GM18873 (cell line): ENCODE data around the gene TEC.

Experiments used
- ATAC-seq: cut with Tn5 transposase; IDR thresholded peaks from one replicate; pipeline ENCODE4 v1.9.1; 2021; ENCODE audit warnings: mild to moderate bottlenecking, moderate library complexity, moderate number of reproducible peaks; ENCODE audit not compliant: unreplicated experiment, low FRiP score

The TEC gene

DNA sequence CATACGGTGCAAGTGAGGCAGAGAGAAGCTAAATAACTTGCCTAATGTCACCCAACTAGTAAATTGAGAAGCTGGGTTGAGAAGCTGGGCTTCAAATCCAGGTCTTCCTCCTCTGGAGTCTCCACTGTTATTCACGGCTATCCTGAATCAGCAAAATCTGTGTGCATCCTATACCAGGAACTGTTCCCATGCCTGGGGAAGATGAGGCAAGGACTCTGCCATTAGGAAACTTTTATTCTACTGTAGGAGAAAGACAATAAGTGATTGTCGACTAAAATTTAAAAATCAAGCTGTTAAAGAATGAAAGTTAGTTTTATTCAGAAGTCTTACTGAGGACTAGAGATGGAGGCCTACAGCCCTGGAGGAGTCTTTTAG lies 872 bp upstream of the TEC start:
- ATAC-seq: no peak

DNA sequence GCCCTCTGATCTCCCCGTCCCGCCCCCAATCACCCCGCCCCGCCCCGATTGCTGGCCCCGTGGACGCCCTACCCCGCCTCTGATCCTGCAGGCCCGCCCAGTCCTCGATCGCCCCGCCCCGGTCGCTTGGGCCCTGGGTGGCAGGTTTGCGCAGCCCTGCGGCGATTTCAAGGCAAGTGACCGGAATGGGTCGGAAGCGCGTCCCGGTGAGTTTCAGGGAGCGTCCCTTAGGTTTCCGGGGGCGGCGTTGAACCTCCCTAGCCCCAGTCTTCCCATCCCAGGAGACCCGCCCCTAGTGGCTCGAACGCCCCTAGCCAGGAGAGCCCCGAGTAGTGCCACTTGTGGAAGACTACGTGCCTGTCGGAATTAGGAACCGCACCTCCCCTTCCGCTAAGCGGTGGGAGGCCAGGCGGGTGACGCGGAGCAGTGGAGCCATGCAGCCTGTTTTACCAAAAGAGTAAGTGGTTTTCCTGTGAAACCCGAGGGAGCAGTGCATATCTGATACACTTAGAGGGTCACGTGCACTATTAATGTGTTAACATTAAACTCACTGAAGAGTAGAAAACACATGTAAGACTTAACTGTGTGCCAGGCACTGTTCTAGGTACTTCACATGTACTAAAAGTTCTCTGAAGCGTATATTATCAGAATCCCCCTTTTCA lies 354 bp upstream of the TEC start:
- peak; percentile 70 for ATAC-seq

GRCh38 chr4:48267574-48267973 lies 2.1 kb downstream of the TEC start:
- no peak for ATAC-seq

- no peak for ATAC-seq
Observed at GRCh38 chr4:48266781-48267180, 2.9 kb downstream of the TEC start.

GRCh38 chr4:48262926-48263325 lies 6.7 kb downstream of the TEC start:
- ATAC-seq: no peak

DNA sequence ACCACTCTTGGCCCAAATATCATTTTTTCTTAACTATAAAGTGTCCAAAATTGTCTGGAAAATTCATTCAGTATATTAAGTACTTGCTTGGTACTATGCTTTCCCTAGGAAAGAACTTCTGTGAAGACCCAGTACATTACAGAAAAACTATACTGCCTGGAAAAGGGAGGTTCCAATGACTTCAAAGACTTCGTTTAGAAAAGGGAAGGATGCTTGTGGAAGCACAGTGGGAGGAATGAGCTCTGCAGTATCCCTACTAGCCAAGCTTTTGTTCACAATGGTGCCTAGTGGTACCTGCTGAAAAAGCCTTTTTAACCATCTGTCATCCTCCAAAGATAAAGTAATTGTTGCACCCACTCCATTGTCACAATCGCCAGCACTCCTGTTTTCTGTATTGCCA lies 7.2 kb downstream of the TEC start:
- ATAC-seq: no peak

DNA sequence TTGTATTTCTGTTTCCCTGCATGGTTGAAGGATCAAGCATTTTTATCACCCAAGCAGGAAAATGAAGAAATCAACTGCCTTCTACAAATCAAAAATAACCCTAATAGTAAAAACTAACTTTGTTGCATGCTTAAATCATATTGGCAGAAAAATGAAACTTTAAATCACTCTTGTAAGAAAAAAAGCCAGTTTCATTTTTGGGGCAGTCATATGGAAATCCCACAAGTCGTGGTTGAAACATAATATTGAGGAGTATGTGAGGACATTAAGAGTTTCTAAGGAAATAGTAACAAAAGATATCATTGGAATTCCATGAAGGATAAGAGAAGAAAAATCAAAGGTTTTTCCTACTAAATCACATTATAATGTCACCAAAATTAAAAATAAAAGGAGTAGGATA lies 8.4 kb downstream of the TEC start:
- no peak for ATAC-seq

- no peak for ATAC-seq
Observed at GRCh38 chr4:48259748-48260147, 9.9 kb downstream of the TEC start.

GRCh38 chr4:48258845-48259397 lies 10.7 kb downstream of the TEC start:
- no peak for ATAC-seq

DNA sequence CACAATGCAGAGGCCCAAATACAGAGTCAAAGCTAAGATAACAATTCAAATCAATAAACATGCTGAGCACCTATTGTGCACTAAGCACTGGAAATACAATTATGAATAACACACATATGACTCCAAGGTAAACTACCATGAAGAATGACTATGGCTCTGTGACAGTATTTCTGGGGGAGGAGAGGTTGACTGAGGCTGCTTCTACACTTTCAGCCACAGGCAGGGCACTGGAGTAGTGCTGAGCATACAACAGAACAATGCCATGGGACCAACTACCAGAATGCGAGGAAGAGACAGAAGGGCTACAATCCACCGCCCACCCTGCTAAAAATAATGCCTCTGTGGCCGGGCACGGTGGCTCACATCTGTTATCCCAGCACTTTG lies 13.7 kb downstream of the TEC start:
- no peak for ATAC-seq

DNA sequence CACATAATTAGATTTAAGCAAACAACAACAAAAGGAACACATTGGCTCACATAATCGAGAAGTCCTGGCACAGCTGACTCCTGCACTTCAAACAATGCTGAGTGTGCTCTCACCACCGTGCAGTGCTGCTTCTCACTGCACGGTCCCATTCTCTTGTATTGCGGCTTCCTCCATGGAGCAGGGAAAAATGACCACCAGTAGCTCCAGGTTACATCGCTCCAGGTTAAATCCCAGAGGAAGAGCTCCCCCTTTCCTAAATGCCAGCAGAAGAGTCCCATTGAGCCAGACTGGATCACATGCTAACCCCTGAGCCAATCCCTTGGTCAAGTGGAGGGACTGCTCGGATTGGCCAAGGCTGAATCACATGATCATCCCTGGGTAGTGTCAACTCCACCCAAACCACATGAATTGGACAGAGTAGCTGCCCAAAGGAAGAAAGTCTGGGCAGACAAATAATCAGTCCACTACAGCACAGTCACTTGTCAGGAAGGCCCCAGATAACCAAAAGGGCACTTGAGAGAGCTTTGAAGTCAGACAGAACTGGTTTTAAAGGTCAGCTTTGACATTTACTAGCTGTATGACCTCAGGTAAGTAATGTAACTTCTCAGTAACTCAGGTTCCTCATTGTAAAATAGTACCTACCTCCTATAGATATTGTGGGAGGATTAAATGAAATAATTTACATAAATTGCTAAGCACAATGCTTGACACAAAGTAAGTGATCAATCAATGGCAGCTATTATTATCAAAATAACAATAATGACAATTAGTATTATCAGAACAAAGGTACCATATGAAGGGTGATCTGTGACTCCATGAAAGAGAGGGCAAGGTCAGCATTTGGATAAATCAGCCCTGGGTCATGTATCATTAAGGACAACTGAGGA lies 14.3 kb downstream of the TEC start:
- no peak for ATAC-seq

DNA sequence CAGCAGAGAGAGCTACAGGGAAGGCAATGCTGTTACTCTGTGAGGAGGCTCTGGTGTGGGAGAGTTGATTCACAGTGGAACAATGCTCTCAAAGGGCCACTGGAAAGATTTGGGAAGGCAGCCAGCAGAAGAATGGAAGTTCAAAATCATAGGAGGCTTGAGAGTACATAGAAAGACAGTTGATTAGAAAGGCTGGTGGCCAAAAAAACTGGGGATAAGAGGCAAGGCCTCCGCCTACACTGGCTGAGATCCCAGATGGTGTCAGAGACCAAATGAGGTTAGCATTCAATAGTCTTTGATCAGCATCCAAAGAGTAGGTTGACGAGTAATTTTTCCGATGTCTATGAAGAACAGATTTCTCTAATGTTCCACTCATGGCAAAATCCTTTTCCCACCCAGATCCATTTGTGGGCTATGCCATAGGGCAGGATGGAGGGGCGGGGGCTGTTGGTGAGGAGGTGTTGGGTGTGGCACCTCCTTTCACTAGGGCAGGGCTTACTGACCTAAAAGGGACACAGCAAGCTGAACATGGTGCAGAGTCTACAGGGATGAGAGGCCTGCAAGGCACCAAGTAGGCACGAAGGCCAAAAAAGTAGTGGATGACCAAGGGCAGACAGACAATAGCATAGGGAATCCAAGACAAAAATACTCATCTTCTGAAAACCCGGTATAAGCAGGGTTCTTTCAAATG lies 15.1 kb downstream of the TEC start:
- no peak for ATAC-seq

DNA sequence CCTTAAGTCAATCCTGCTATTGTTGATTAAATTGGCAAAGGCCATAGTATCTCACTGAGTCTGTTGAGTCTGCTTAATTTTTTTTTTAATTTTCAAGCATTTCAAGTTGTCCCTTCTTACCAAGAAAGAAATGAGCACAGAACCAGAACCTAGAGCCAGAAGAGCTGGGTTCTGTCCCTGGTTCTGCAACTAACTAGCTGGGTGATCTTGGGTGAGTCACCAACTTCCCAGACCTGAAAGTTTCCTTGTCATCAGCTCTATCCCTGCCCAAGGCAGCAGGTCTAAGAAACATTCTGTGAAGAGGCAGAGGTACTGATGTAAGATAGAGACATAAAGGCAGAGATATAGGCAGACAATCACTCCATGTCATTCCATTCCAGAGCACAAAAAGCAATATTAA lies 17.3 kb downstream of the TEC start:
- ATAC-seq: no peak

- ATAC-seq: no peak
Observed at GRCh38 chr4:48250980-48251379, 18.7 kb downstream of the TEC start.

DNA sequence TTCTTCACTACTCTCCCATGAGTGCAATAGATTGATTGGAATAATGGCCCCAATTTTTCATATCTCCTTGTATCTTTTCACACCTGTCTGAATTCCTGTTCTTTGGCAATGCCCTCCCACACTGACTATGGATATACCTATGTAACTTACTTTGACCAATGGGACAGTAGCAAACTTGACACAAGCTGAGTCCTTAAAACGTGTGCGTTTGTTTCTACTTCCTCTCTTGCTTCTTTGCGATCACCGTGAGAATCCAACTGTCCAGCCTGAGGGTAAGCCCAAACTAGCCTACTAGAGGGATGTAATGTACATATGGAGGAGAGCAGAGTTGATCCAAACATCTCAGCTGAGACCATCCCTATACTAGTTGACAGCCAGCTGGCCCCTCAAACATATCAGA lies 19.3 kb downstream of the TEC start:
- ATAC-seq: no peak

GRCh38 chr4:48249378-48249777 lies 20.3 kb downstream of the TEC start:
- no peak for ATAC-seq

DNA sequence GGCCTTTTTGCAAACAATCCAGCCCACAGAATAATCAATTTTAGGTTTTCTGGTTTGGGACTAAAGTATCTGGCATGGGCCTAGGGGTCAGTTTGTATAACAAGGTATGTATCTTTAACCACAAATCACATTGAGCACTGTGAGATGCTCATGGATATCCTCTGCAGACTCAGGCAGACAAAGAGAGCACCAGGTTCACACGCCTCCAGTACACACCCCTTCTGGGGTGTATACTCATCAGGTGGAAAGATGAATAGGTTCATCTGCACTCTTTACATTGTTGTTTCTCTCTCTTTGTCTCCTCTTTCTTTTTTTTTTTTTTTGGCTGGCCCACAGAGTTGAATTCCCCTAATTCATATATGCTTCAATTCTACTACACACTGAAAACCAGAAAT lies 21.1 kb downstream of the TEC start:
- no peak for ATAC-seq

DNA sequence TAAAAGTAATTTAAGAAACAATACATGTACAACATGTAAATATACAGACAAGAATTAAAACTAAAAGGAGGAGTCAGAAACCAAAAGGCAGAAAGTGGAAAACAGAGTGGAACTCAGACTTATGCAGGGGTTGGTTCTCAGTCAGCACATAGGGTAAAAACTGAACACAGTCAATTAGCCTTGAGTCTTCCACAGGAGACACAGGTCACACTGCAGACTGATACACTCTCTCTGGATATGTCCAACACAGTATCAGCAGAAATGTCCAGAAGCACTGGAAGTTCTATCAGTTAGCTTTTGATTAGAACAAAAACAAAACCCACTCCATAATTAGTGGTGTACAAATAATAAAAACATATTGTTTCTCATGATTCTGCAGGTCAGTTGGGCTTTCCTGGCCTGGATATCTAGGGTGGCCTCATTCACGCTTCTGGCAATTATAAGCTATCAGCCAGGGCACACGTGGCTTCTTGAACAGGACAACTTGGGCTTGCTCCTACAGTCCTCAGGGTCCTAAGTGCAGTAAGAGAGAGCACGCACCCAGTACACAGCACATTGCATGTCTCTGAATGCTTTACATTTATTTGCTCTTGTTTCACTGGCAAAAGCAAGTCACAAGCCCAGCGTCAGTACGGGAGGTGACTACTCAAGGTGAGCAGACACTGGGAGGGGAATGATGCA lies 21.6 kb downstream of the TEC start:
- ATAC-seq: peak; percentile 52

GRCh38 chr4:48247142-48247877 lies 22.3 kb downstream of the TEC start:
- ATAC-seq: peak; percentile 51

- ATAC-seq: no peak
Observed at GRCh38 chr4:48244665-48245064, 25.0 kb downstream of the TEC start.
